GM12878 (cell line): ENCODE measurements around the gene TBC1D24. TPM values are rescaled to one million over a fixed set of nuclear protein-coding genes. Genes with fewer than 3 reads are reported as not detected.

ENCODE experiments used
- ATAC-seq: fragments of 200-7000 bp; cut with Tn5 transposase; 3 replicates; pipeline ENCODE4 v1.9.1; 2020; ENCODE audit warnings: mild to moderate bottlenecking, moderate library complexity
- BruUV-seq: library from RNA; stranded (reverse); fragments of 400-500 nt; replicated peaks from 2 replicates; lab custom pipeline; 2021; lab: Mats Ljungman, UMichigan
- CTCF ChIA-PET: fragments of 300-600 bp; sonication (Branson Sonifier 250); formaldehyde crosslinking; extraction: SDS; loops from one replicate; lab custom pipeline; 2021; ENCODE audit warnings: inconsistent platforms; lab: Yijun Ruan, JAX
- POLR2A ChIA-PET: fragments of 350-600 bp; formaldehyde crosslinking; extraction: SDS; loops from one replicate; lab custom pipeline; 2021; ENCODE audit warnings: inconsistent platforms; lab: Charles Lee
- RAD21 ChIA-PET: fragments of 300-600 bp; sonication (Branson Sonifier 250); formaldehyde crosslinking; loops from one replicate; lab custom pipeline; 2023; ENCODE audit warnings: antibody characterized with exemption; ENCODE audit not compliant: unreplicated experiment; lab: Charles Lee
- SMC1A ChIA-PET: fragments of 300-600 bp; sonication (Branson Sonifier 250); formaldehyde crosslinking; loops from one replicate; lab custom pipeline; 2023; ENCODE audit not compliant: unreplicated experiment, uncharacterized antibody; lab: Charles Lee
- DNase-seq: peaks from one replicate; pipeline ENCODE4 v3.0.0-alpha.2; 2011; ENCODE audit warnings: low read depth, low spot score
- FAIRE-seq: peaks from 3 replicates; lab custom pipeline; 2011; peaks lifted over from hg19 to GRCh38; lab: Jason Lieb, UNC
- H2AFZ ChIP-seq: 2 replicates; pipeline ENCODE4 v1.6.0; 2011; ENCODE audit warnings: low read depth, low read length, control low read depth; ENCODE audit not compliant: control insufficient read depth
- H3K27ac ChIP-seq: 2 replicates; pipeline ENCODE4 v1.5.1; 2011; ENCODE audit warnings: control low read depth; ENCODE audit not compliant: control insufficient read depth, insufficient read depth
- H3K27me3 ChIP-seq, 2 experiments: replicated peaks in 1 of 2; 2 replicates each; pipeline versions ENCODE4 v1.6.0 to v1.6.1; 2011; ENCODE audit warnings: low read length in 1 of 2; ENCODE audit not compliant: control insufficient read depth in 2 of 2, insufficient read depth in 2 of 2
- H3K36me3 ChIP-seq, 2 experiments: 2 replicates each; pipeline ENCODE4 v1.5.1; 2011; ENCODE audit warnings: low read length in 1 of 2; ENCODE audit not compliant: control insufficient read depth in 2 of 2, insufficient read depth in 2 of 2
- H3K4me1 ChIP-seq: 2 replicates; pipeline ENCODE4 v1.6.1; 2011; ENCODE audit warnings: mild to moderate bottlenecking, low read length, moderate library complexity, mixed read lengths; ENCODE audit not compliant: control insufficient read depth, insufficient read depth
- H3K4me2 ChIP-seq: 2 replicates; pipeline ENCODE4 v1.6.0; 2011; ENCODE audit warnings: control low read depth; ENCODE audit not compliant: control insufficient read depth, insufficient read depth
- H3K4me3 ChIP-seq: fragments of 200-600 bp; sonication (generic); 2 replicates; pipeline ENCODE4 v1.5.1; 2016
- H3K79me2 ChIP-seq: 2 replicates; pipeline ENCODE4 v1.6.0; 2011; ENCODE audit warnings: low read length; ENCODE audit not compliant: control insufficient read depth, insufficient read depth
- H3K9ac ChIP-seq: 2 replicates; pipeline ENCODE4 v1.8.0; 2011; ENCODE audit warnings: low read length, control low read depth, mixed read lengths; ENCODE audit not compliant: control insufficient read depth, insufficient read depth
- H3K9me3 ChIP-seq: replicated peaks from 3 replicates; pipeline ENCODE4 v1.5.1; 2011; ENCODE audit warnings: mild to moderate bottlenecking, low read length; ENCODE audit not compliant: control insufficient read depth, insufficient read depth
- H4K20me1 ChIP-seq: 2 replicates; pipeline ENCODE4 v1.6.0; 2011; ENCODE audit not compliant: control insufficient read depth, insufficient read depth
- BCL3 ChIP-seq: IDR thresholded peaks from 2 replicates; pipeline ENCODE4 v1.6.1; 2011; ENCODE audit warnings: borderline replicate concordance, low read depth, mild to moderate bottlenecking, moderate library complexity, low read length; ENCODE audit not compliant: insufficient read depth, poor library complexity, severe bottlenecking
- CBX3 ChIP-seq: fragments of 200-600 bp; sonication (generic); IDR thresholded peaks from 2 replicates; pipeline ENCODE4 v1.6.1; 2016; ENCODE audit warnings: low read depth, borderline replicate concordance
- CHD1 ChIP-seq: IDR thresholded peaks from 2 replicates; pipeline ENCODE4 v1.6.1; 2012; ENCODE audit warnings: low read depth, low read length, improper control_type of control experiment
- CREB1 ChIP-seq: IDR thresholded peaks from 2 replicates; pipeline ENCODE4 v1.6.1; 2012; ENCODE audit warnings: low read depth, mild to moderate bottlenecking, inconsistent platforms
- E2F8 ChIP-seq: fragments of 450-650 bp; IDR thresholded peaks from 2 replicates; pipeline ENCODE4 v1.6.1; 2018; ENCODE audit warnings: mild to moderate bottlenecking, low read depth, moderate library complexity; ENCODE audit not compliant: partially characterized antibody
- EP300 ChIP-seq, 2 experiments: fragments of 150-350 bp in 1 of 2; IDR thresholded peaks; 2 replicates each; pipeline ENCODE4 v1.6.1; 2011 to 2012; ENCODE audit warnings: low read depth in 2 of 2, low read length in 2 of 2, borderline replicate concordance in 1 of 2, improper control_type of control experiment in 1 of 2, inconsistent platforms in 1 of 2; ENCODE audit not compliant: control insufficient read depth in 1 of 2
- NFYB ChIP-seq: IDR thresholded peaks from 2 replicates; pipeline ENCODE4 v1.6.1; 2011; ENCODE audit warnings: low read depth, mild to moderate bottlenecking, low read length, improper control_type of control experiment, moderate library complexity; ENCODE audit not compliant: insufficient read depth
- NR2F1 ChIP-seq: fragments of 450-650 bp; conservative IDR thresholded peaks from 2 replicates; pipeline ENCODE4 v1.6.1; 2017; ENCODE audit warnings: mild to moderate bottlenecking
- NRF1 ChIP-seq: conservative IDR thresholded peaks from 2 replicates; pipeline ENCODE4 v1.6.1; 2011; ENCODE audit warnings: mild to moderate bottlenecking, low read depth, low read length, improper control_type of control experiment
- PAX8 ChIP-seq: fragments of 450-650 bp; IDR thresholded peaks from 2 replicates; pipeline ENCODE4 v1.6.1; 2017; ENCODE audit warnings: mild to moderate bottlenecking, moderate library complexity
- RAD51 ChIP-seq: fragments of 450-650 bp; IDR thresholded peaks from 2 replicates; pipeline ENCODE4 v1.6.1; 2016; ENCODE audit warnings: moderate library complexity, mild to moderate bottlenecking, inconsistent platforms
- SUPT20H ChIP-seq: IDR thresholded peaks from 2 replicates; pipeline ENCODE4 v1.6.1; 2011; ENCODE audit warnings: low read depth, mild to moderate bottlenecking, low read length, moderate library complexity, borderline replicate concordance; ENCODE audit not compliant: control insufficient read depth
- ZNF24 ChIP-seq: fragments of 450-650 bp; IDR thresholded peaks from 2 replicates; pipeline ENCODE4 v1.6.1; 2017; ENCODE audit warnings: antibody characterized with exemption, mild to moderate bottlenecking
- WGBS: methylation state at CpG from one replicate; pipeline ENCODE4 v1.1.6; 2016; ENCODE audit warnings: low lambda C conversion rate; ENCODE audit not compliant: insufficient replicate concordance, insufficient coverage; ENCODE audit errors: missing lambda C conversion rate; 5-methylcytosine and 5-hydroxymethylcytosine counted together
- in situ Hi-C: fragments of 300-500 bp; cut with MboI; formaldehyde crosslinking; loops from 9 replicates; pipeline ENCODE4 v1.14.3; 2018; ENCODE audit warnings: mixed read lengths
- intact Hi-C: fragments of 100-400 bp; cut with micrococcal nuclease; formaldehyde crosslinking; loops from one replicate; pipeline ENCODE4 v1.14.2; 2022; ENCODE audit not compliant: unreplicated experiment
- polyA plus RNA-seq, 11 experiments: library from polyadenylated mRNA; depleted of rRNA in 4 of 11; unstranded in 6 of 11; stranded (reverse) in 5 of 11; fragments of >200 nt; fragmentation: Nextera tagmentation in 4 of 11; fragmentation: Illumina TruSeq in 1 of 11; extraction: Ambion mirVana in 4 of 11; extraction: Trizol in 1 of 11; gene quantifications; 1 replicate in 1 of 11; 2 replicates in 10 of 11; pipeline versions ENCODE4 v1.2.1 to v1.2.3, GENCODE V29; 2011 to 2016; ENCODE audit warnings: inconsistent platforms in 2 of 11, missing spikeins in 2 of 11, low read depth in 1 of 11
- total RNA-seq, 4 experiments: library from RNA; depleted of rRNA in 3 of 4; stranded (reverse); fragments of >200 nt in 3 of 4; fragmentation: Illumina TruSeq in 1 of 4; extraction: Trizol in 1 of 4; gene quantifications; 2 replicates each; pipeline versions ENCODE4 v1.2.1 to v1.2.3, GENCODE V29; 2013 to 2021
- TF ChIP-seq, protein P1 (sequence below): fragments of 450-650 bp; IDR thresholded peaks from 2 replicates; pipeline ENCODE4 v1.6.1; 2016; ENCODE audit warnings: mild to moderate bottlenecking

Gene TBC1D24
- total and polyA plus RNA-seq, 10 of the 15 experiments (the other 5 are each of a cell fraction or from before 2014, with no cell fraction given) = 1.1 to 9.6 (median 4.5) TPM

- BruUV-seq = no TSS peak
- Histone ChIP-seq H3K9me3 (no peaks in the 10 kb centered on the region), H3K4me3 (no peak overlapping the region), H4K20me1 (no peaks in the 10 kb centered on the region), H3K9ac (no peak overlapping the region), H2AFZ (no peak overlapping the region), H3K4me2 (no peak overlapping the region), H3K79me2 (no peaks in the 10 kb centered on the region), H3K27me3 (no peaks in the 10 kb centered on the region), H3K4me1 (peaks cover 13% of the 10 kb centered on the region), H3K36me3 (peaks cover 4 to 18% of the 10 kb centered on the region in 2 experiments; a peak in 3 of 4 replicates), H3K27ac (no peak overlapping the region)
- TF ChIP-seq RAD51 (no peak), NRF1 (no peak), EP300 (IDR thresholded peaks at IDR 0.05; ENCODE audit: borderline replicate concordance in 1 of 2, control insufficient read depth in 1 of 2, low read depth in 2 of 2, low read length in 2 of 2) (no peak), CHD1 (no peak), E2F8 (no peak), NFYB (no peak), PAX8 (no peak), ZNF24 (no peak), NR2F1 (no peak), CBX3 (no peak), BCL3 (no peak), CREB1 (no peak), SUPT20H (no peak)
- TF ChIP-seq, protein P1, sequence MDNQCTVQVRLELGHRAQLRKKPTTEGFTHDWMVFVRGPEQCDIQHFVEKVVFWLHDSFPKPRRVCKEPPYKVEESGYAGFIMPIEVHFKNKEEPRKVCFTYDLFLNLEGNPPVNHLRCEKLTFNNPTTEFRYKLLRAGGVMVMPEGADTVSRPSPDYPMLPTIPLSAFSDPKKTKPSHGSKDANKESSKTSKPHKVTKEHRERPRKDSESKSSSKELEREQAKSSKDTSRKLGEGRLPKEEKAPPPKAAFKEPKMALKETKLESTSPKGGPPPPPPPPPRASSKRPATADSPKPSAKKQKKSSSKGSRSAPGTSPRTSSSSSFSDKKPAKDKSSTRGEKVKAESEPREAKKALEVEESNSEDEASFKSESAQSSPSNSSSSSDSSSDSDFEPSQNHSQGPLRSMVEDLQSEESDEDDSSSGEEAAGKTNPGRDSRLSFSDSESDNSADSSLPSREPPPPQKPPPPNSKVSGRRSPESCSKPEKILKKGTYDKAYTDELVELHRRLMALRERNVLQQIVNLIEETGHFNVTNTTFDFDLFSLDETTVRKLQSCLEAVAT = no peak
- ChIA-PET SMC1A (no interaction called here), CTCF (no interaction called here), POLR2A (no interaction called here), RAD21 (no interaction called here)
- no peak for DNase-seq
- 86% methylated on average over 15 of the region's 15 CpGs for WGBS
- intact Hi-C loops (loop anchor here (10.0 kb wide), 1 partner anchor 155 kb away; the partner anchor contains the start of gene KCTD5), in situ Hi-C loops (no loop called here)
- FAIRE-seq = no peak
- no peak for ATAC-seq
Observed at GRCh38 chr16:2529961-2530628, 55.2 kb downstream of the TBC1D24 start.
